Stimulated activated CD4-positive, alpha-beta T cell treated with anti-CD3 and anti-CD28 coated beads, Interleukin-2, amount 100 ng/mL, for 48 hours (primary cell): ENCODE data around the gene PRDM12.

ENCODE experiments used
- DNase-seq, 2 donors: peaks; one replicate each; pipeline ENCODE4 v3.0.0-alpha.2; 2020

The PRDM12 gene

GRCh38 chr9:130693101-130693425, 28.7 kb downstream of the PRDM12 start:
- no peak for DNase-seq

DNA sequence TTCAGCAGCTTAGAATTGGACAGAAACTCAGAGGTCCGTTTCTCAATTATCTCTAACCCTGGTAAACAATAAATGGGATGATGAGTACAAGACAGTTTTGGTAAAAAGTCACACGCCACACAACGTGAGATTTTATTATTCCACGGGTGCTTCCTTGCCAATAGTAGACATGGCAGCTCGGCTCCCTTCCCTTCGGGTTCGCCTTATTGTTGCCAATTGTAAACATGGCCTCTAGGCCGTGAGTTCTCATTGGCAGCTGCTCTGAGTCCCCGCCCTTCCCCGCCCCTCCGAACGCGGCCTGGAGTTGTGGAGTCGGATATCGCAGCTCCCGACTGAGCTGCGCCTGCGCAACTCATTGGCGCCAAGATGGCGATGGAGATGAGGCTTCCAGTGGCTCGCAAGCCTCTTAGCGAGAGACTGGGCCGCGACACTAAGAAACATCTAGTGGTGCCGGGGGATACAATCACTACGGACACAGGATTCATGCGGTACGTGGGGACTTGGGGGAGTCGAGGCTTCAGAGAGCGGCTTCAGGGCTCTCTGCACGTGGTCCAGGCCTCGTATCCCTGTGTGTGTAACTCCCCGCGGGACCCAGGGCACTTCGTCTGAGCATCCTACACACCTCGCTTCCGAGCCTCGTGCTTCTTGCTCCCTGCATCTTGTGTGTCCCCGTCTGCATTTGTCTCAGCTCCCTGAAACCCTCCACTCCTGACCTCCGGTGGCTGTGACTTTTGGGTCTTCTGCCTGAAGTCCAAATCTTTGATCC, 29.2 kb downstream of the PRDM12 start, which contains the start of gene EXOSC2:
TSS of gene EXOSC2 (plus strand) at position 355 of the 766 bp plus-strand sequence. CDS start at position 367, 12 bp downstream.
- peak; percentile 93 to 96 for DNase-seq

DNA sequence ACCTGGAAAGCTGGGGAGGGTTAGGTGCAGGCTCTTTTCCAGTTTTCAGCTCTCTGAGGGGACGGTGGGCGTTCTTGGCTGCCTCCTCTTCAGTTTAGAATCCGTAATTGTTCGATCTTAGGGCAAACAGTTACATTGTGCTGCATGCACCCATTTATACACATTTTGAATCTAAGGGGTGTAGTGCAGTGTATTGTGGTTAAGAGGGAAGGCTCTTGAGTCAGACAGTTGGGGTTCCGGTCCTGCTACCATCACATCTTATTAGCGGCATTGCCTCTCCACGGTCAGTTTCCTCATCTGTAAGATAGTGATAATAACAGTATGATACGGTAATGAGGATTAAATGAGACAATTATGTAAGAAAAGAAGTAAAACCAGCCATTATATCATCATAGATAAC, 29.8 kb downstream of the PRDM12 start:
- no peak for DNase-seq

DNA sequence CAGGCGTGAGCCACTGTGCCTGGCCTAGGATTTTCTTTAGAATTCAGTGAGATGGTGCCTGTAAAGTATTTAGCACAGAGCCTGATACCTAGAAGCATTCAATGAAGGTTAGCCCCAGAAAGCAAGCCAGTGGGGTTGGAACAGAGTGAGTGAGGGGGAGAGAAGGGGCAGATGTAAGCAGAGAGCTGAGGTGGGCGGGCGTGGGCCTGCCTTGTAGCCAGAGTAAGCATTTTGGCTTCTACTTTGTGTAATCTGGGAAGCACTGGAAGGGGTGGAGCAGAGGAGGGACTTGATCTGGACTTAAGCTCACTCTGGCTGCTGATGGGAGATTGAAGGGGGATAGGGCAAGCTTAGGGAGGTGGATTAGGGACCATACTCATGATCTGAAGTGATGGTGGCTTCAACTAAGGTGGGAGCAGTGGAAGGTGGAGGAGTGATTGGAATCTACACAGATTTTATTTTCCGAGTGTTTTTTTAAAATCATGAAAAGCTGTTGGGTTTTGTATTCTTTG, 31.8 kb downstream of the PRDM12 start:
- no peak for DNase-seq

GRCh38 chr9:130696996-130697395, 32.6 kb downstream of the PRDM12 start:
- DNase-seq = no peak

DNA sequence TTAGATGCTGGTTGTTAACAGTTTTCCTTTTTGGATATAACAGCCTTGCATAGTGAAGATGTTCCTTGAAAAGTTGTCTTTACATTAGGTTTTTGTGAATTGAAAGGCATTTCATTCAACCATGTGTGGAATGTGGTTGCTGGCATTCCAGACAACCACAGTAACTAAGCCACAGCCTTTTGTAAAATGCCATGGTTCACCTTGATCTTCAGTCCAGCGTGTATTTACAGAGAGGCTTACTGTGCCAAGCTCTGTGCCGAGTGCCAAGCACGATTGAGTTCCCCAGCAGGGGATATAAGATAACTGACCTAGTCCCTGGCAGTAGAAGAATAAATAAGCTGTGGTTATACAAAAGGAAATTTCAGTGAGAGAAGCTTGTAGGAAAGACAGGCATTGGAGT, 34.1 kb downstream of the PRDM12 start:
- DNase-seq = no peak

GRCh38 chr9:130699047-130699446, 34.7 kb downstream of the PRDM12 start:
- no peak for DNase-seq

GRCh38 chr9:130701059-130702022, 36.9 kb downstream of the PRDM12 start:
- peak; percentile 74 to 78 for DNase-seq

- DNase-seq = no peak
These were observed 39.1 kb downstream of the PRDM12 start for GRCh38 chr9:130703501-130703900.

- DNase-seq = peak; percentile 72
These were observed 43.0 kb downstream of the PRDM12 start for GRCh38 chr9:130707225-130707976.

- DNase-seq = no peak
These were observed 46.5 kb downstream of the PRDM12 start for GRCh38 chr9:130710822-130711352.

DNA sequence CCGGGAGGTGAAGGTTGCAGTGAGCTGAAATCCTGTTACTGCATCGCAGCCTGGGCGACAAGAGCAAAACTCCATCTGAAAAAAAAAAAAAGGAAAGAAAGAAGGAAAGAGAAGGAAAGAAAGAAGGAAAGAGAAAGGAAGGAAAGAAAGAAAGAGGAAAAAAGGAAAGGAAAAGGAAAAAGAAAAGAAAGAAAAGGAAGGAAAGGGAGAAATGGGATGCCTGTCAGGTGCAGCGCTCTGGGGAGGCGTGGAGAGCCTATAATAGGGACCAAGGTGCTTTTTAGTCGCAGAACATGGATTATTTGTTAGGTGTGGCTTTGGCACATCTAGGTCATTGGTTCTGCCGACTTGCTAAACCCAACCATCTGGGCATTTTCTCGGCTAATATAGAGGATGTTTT, 47.1 kb downstream of the PRDM12 start:
- no peak for DNase-seq

- DNase-seq = peak; percentile 90 to 91
These were observed 48.3 kb downstream of the PRDM12 start for GRCh38 chr9:130712564-130713285.

- DNase-seq = no peak
These were observed 49.0 kb downstream of the PRDM12 start for GRCh38 chr9:130713286-130713960.

GRCh38 chr9:130714586-130715110, 50.3 kb downstream of the PRDM12 start:
- no peak for DNase-seq

DNA sequence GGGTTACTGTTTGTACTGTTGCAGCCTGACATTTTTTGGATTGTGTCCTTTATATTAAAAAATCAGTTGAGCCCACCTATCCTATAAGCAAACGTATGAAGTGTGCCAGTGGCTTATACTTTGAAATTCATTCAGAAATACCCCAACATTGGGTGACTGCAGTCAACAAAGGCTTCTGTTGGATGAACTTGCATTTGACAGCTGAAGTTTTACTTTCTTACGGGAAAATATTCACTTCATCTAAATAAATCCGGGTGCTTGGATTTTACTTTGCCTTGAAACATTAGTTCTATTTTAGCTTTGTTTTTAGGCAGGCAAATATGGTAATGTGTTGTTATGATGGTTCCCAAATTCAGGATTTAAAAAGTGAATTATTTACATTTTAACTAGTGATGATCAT, 50.9 kb downstream of the PRDM12 start:
- no peak for DNase-seq

GRCh38 chr9:130718562-130718961, 54.2 kb downstream of the PRDM12 start:
- DNase-seq = no peak

- no peak for DNase-seq
These were observed 56.4 kb downstream of the PRDM12 start for GRCh38 chr9:130720762-130721161.

GRCh38 chr9:130728721-130729120, 64.3 kb downstream of the PRDM12 start:
- no peak for DNase-seq

GRCh38 chr9:130729145-130729544, 64.8 kb downstream of the PRDM12 start:
- no peak for DNase-seq

DNA sequence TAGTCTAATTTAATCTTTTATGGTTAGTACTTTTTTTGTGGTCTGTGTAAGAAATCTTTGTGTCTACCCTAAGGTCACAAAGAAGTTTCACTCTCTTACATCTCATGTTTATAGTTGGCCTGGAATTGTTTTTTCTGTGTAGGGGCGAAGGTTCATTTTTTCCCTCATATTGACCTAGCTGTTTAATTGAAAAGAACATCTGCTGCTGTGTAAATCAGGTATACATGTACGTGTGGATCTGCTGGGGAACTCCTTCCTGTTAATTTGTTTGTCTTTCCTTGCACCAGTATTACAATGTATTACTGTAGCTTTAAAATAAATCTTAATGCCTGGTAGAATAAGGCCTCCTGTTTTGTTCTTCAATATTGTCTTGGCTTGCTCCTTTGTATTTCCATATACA, 67.0 kb downstream of the PRDM12 start:
- no peak for DNase-seq
